Fibroblast of upper back skin (primary cell): Measurements from ENCODE around the gene KIR3DL2.
"Not testable (repeated sequence)": the region's sequence is repeated elsewhere in the genome, so short reads cannot be mapped to it uniquely, and the experiment has no call there.

Source experiments
- DNase-seq: peaks from one replicate; pipeline ENCODE4 v3.0.0-alpha.2; 2013

The KIR3DL2 gene

DNA sequence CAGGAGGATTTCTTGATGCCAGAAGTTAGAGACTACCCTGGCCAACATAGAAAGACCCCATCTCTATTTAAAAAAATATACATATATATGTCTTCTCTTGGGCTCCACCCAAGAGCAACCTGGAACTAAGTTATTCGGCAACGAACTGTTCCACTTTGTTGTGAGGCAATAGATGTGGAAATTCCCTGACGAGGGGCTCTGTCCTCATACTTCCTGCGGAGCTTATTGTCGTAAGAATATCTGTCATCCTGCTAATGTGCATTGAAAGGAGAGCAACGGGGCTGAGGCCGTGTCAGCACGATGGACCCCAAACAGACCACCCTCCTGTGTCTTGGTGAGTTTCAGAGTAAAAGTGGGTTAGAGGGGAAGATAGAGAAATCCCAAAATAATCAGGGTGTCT lies 23.7 kb downstream of the KIR3DL2 start, which contains the start of gene FCAR:
Gene FCAR (plus strand): TSS at position 246 of the 400 bp plus-strand sequence. CDS start 55 bp downstream, at position 301.
- DNase-seq = no peak

DNA sequence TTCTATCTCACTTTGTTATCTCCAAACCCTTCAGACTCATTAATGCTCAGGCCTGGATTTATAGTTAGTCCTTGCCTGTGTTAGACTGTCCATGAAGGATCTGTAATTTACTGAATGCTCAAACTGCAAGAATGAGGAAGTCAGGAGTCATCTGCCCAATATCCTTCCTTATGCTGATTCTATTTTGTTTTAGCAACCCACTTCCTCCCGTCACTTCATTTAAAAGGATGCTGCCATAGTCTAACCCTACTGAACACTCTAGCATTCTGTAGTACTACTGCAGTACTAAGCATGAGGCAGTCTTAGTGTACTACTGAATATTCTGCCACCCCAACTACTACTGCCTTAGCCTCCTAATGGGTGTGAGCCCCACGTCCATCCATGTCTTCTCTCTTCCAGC lies 25.3 kb downstream of the KIR3DL2 start:
- DNase-seq = no peak

DNA sequence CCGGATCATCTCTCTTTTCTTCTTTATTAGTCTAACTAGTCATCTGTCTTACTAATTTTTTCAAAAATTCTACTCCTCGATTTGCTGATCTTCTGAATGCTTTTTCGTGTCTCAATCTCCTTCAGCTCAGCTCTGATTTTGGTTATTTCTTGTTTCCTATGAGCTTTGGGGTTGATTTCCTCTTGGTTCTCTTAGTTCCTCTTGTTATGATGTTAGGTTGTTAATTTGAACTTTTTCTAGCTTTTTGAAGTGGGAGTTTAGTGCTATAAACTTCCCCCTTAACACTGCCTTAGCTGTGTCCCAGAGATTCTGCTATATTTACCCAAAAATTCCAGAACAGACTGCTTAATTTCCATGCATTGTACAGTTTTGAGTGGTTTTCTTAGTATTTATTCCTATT lies 27.2 kb downstream of the KIR3DL2 start:
- no peak for DNase-seq

DNA sequence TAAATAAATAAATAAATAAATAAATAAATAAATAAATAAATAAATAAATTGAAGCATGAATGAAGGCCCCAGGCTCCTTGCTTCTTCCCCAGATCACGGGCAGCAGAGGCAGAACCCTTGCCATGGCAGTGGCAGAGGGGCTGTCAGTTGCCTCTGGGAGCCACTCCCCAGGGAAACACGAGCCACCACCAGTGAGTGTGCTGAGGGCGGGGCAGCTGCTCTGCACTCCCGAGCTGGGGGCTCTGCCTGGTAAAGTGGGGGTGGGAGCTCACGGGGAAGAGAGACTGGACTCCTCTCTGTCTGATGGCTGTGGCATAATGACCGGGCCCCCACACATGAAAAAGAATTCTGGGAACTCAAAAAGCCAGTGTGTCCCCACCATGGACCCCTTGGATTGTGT lies 31.6 kb downstream of the KIR3DL2 start:
- DNase-seq = no peak

DNA sequence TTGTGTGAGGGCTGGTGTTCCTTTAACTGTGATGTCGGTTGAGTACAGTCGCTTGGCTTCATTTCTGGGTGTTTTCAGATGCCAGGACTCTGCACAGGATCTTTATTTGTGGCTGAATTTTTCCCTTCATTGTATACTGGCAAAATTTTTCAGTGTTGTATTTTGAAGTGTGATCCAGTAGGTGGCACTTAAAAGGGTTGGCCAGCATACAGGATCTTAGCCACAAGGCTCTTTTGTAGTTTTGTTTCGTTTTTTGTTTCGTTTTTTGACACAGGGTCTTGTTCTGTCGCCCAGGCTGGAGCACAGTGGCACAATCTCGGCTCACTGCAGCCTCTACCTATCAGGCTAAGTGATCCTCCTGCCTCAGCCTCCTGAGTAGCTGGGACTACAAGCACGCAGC lies 32.5 kb downstream of the KIR3DL2 start:
- no peak for DNase-seq

DNA sequence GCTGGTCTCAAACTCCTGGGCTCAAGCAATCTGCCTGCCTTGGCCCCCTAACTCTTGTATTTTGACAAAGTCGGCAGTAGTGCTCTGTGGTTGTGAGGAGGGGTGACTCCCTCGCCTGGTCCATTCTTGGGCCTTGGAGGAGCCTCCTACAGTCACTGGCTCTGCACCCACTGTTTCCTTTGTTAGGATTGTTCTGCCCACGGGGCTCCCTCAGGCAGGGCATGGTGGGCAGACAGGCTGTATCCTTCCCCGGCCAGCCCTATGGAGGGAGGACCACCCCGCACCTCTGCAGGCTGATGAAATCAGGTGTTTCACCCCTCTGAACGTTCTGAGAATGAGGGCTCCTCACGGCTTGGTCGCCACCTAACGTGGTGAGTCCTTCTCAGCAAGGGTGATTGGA lies 33.0 kb downstream of the KIR3DL2 start:
- no peak for DNase-seq

DNA sequence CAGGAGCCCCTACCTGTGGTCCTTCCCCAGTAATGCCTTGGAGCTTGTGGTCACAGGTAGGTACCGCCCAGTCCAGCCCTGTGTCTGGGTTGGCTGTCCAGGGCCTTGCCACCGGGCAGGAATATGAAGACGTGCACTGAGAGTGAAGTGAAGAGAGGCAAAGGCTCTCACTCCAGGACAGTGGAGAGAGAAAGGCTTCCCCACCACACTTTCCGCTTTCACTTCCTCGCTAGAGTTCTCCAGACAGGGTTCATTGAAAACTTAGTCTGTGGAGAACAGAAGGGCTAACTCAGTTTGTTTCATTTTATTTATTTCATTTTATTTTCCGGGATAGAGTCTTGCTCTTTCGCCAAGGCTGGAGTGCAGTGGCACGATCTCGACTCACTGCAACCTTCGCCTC lies 38.0 kb downstream of the KIR3DL2 start:
- DNase-seq = no peak

DNA sequence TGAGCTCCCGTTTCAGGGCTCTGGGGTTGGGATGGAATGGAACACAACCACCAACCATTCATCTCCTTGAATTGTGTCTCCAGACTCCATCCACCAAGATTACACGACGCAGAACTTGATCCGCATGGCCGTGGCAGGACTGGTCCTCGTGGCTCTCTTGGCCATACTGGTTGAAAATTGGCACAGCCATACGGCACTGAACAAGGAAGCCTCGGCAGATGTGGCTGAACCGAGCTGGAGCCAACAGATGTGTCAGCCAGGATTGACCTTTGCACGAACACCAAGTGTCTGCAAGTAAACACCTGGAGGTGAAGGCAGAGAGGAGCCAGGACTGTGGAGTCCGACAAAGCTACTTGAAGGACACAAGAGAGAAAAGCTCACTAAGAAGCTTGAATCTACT lies 39.3 kb downstream of the KIR3DL2 start:
- DNase-seq = no peak

DNA sequence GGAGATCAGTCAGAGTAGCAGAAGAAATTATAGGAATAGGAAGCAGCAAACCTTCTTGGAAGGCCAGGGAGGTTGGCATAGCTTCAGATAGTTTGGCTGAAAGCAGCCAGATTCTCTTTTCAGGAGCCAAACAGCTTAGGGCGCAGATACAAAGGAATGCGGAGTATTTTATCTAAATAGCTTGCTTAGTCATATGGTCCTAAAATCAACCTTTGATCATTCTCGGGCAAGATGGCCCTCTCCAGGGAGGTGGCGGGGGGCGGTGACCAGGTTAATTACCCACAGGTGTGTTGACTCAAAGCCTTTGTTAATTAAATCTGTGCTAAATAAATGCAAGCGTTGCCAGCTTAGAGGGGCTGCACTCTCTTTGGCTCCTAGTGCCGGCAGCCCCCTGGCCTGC lies 43.2 kb downstream of the KIR3DL2 start:
- DNase-seq = no peak

DNA sequence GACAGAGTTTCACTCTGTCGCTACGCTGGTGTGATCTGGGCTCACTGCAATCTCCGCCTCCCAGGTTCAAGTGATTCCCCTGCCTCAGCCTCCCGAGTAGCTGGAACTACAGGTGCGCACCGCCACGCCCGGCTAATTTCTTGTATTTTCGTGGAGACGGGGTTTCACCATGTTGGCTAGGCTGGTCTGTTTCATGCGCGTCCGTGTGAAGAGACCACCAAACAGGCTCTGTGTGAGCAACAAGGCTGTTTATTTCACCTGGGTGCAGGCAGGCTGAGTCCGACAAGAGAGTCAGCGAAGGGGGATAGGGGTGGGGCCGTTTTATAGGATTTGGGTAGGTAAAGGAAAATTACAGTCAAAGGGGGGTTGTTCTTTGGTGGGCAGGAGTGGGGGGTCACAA lies 43.9 kb downstream of the KIR3DL2 start:
- DNase-seq = not testable (repeated sequence)

DNA sequence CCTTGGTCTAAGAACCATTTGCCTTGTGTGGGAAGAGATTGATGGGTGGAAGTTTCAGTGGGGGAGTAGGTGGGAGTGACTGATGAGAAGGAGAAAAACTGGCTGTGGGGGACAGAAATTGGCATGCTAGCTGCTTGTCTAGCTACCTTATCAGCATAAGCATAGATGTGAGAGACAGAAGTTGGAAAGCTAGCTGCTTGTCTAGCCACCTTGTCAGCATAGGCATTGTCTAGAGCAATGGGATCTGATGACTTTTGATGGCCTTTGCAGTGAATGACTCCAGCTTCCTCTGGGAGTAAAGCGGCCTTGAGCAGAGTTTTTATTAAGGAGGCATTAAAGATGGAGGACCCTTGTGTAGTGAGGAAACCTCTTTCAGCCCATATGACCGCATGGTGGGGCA lies 45.8 kb downstream of the KIR3DL2 start:
- no peak for DNase-seq

DNA sequence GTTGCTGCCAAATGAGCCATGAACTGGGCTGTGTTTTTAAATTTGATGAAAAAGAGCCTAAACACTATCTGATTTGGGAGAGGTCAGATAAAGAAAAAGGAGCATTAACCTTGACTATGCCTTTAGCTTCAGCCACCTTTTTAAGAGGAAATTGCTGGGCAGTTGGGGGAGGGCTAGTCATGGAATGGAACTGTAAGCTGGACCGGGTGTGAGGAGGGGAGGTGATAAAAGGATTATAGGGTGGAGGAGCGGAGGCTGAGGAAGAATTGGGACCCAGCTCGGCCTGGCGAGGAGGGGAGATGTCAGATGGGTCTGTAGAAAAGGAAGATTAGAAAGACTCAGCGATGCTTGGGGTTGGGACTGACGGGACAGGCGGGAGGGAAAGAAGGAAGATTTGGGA lies 48.4 kb downstream of the KIR3DL2 start:
- DNase-seq = not testable (repeated sequence)

DNA sequence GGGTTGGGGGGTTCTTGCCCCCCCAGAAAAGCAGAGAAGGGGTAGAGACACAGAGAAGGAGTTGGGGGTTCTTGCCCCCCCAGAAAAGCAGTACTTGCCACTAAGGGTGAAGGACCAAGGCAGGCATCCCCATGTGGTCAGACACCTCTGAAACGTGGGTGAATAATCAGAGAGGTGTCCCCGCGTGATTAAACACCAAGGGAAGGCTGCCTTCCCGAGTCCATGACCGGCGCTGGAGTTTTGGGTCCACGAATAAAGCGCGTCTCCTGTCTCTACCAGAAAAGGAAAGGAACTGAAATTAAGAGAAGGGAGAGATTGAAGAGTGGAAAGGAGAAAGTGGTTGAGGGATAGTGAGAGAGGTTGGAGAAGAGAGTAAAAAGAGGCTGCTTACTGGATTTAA lies 49.4 kb downstream of the KIR3DL2 start:
- DNase-seq = not testable (repeated sequence)

DNA sequence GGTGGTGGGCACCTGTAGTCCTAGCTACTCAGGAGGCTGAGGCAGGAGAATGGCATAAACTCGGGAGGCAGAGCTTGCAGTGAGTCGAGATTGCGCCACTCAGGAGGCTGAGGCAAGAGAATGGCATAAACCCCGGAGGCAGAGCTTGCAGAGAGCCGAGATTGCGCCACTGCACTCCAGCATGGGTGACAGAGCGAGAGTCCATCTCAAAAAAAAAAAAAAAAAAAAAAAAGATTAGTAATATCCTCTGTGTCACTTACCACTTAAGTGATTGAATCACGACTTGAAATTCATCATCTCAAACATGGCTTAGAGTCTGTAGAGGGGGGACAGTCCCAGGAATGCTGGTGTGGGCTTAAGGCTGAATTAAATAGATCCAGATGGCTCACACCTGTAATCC lies 50.9 kb downstream of the KIR3DL2 start:
- not testable (repeated sequence) for DNase-seq

DNA sequence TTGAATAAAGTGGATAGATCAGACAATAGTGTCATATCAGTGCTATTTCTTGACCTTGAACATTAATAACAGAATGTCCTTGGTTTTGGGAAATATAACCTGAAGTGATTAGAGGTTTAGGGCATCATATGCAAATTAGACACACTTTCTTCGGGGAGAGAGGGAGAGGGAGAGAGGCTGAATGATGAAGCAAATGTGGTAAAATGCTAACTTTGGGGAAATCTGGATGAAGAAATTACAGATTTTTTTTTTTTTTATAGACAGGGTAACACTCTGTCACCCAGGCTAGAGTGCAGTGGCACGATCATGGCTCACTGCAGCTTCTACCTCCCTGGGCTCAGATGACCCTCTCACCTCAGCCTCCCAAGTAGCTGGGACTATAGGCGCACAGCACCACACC lies 51.8 kb downstream of the KIR3DL2 start:
- DNase-seq = no peak

DNA sequence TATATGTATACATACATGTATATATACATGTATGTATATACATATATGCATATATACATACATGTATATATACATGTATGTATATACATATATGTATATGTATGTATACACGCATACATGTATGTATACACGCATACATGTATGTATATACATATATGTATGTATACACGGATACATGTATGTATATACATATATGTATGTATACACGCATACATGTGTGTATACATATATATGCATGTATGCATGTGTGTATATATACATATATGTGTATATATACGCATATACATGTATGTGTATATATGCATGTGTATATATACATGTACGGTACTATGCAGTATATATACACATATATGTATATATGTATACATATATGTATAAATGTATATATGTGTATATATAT lies 53.1 kb downstream of the KIR3DL2 start:
- DNase-seq = no peak

DNA sequence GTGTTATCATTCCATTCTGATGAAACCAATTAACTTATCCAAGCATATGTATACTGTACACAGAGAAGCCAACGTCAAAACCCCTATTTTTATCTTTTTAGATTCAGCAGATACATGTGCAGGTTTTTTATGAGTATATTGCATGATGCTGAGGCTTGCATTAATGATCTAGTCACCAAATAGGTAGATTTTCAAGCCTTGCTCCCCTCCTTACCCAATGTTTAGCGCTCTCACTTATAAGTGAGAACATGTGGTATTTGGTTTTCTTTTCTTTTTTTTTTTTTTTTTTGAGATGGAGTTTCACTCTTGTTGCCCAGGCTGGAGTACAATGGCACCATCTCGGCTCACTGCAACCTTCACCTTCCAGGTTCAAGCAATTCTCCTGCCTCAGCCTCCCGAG lies 54.0 kb downstream of the KIR3DL2 start:
- DNase-seq = not testable (repeated sequence)

DNA sequence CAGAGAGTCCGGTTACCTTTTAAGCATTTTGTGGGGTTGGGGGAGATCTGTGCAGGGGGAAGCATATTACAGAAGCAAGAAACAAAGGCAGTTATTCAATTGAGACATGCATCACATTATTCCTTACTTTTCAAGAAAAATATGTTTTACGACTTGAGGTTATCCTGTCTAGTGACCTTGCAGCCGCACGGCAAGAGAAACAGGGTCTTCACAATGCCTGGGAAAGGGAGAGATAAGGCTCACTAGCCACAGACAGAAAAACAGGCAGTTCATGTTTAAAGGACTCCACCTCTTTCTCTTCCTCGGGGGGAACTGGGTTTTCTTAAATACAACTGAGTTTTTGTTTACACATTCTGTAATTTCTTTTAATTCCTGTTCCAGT lies 55.2 kb downstream of the KIR3DL2 start:
- DNase-seq = no peak

DNA sequence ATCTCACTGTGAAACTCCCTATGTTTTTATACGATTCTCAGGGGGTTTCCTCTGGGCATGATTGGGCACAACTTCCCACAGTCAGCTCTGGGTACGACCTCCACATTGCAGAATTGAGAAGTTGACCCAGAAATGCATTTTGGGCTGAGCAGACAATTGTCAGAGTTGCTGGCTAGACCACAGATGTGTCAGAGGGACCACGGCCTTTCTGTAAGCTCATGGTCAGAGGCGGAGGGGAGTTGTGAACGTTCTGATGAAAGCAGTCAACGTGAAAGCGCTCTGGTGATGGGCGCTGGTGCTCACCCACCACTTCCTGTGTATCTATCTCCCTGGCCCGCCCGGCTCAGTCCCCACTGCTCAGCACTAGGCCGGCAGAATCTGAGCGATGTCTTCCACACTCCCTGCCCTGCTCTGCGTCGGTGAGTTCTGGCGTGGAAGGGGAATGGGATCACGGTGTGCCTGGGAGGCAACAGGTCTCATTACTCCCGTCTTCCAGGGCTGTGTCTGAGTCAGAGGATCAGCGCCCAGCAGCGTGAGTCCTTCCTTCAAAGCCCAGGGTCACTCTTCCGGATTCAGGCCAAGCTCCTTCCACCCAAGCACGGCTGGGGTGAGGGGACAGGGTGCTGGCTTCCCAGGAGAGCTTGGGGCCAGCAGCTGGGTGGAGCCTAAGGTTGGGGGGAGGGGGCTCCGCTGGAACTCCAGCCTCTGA lies 55.7 kb downstream of the KIR3DL2 start, which contains the start of gene NCR1:
Gene NCR1 (plus strand): TSS at position 346 of the 709 bp plus-strand sequence. CDS start 40 bp downstream, at position 386.
- DNase-seq = no peak

DNA sequence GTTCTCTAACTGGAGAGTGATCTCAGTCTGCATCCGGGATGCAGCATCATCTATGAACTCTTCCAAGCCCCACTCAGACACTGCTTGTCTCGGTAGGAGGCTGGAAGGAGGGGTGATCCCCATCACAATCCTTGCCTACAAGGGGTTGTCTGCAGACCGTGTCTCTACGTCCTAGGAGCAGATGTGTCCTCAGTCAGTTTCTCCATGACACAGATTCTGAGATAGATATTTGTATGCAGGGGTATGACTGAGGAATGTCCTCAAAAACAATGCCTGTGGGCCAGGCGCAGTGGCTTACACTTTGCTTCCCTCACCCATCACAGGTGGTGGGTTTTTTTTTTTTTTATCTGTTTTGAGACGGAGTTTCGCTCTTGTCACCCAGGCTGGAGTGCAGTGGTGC lies 56.6 kb downstream of the KIR3DL2 start:
- no peak for DNase-seq

DNA sequence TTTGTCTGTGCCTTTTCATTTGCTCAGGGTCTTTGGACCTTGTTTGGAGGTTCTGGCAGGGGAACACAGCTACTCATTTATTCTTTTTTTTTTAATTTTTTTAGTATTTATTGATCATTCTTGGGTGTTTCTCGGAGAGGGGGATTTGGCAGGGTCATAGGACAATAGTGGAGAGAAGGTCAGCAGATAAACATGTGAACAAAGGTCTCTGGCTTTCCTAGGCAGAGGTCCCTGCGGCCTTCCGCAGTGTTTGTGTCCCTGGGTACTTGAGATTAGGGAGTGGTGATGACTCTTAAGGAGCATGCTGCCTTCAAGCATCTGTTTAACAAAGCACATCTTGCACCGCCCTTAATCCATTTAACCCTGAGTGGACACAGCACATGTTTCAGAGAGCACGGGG lies 57.7 kb downstream of the KIR3DL2 start:
- not testable (repeated sequence) for DNase-seq
